NCI-H2227 (cell line): ENCODE measurements around the gene TMEM63A.
"Not testable (repeated sequence)": the region's sequence is repeated elsewhere in the genome, so short reads cannot be mapped to it uniquely, and the experiment has no call there.

Source experiments
- DNase-seq: peaks from one replicate; lab custom pipeline; 2025; ENCODE audit not compliant: unreplicated experiment; lab: John Stamatoyannopoulos, UW

Gene TMEM63A

GRCh38 chr1:225909477-225909876 is 27.3 kb upstream of the TMEM63A start:
- DNase-seq = no peak

DNA sequence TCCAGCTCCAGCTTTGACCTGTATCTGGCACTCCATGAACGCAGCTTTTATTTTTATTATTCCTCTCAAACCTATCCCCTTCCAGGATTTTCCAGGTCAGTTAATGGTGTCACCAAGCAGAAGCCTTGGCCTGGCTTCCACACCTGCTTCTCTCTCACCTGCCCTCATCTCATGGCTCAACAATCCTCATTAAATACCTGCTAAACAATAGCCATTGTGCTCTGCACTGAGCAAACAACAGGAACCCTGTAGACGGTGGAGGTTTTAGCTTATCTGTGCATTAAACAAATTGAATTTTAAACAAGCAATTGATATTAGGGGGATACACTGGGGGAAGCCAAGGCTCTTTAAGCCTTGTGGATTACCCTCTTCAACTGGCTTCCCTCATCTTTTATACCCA is 26.6 kb upstream of the TMEM63A start:
- no peak for DNase-seq

DNA sequence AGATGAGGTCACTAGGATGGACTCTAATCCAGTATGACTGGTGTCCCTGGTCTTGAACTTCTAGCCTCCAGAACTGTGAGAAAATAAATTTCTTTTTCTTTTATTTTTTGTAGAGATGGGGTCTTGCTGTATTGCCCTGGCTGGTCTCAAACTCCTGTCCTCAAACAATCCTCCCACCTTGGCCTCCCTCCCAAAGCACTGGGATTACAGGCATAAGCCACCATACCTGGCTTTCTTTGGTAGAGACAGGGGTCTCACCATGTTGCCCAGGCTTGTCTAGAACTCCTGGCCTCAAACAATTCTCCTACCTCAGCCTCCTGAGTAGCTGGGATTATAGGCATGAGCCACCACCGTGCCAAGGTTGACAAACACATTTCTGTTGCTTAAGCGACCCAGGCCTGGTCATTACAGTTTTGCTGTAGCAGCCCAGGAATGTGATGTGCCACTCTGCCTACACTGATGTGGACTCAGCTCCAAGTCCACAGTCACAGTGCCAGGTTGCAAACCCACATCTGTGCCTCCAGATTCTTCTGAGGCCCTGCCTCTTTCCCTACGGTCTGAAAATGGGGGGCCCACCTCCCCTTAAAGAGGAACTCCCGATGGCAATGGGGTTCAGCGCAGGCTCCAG is 25.9 kb upstream of the TMEM63A start:
- no peak for DNase-seq

GRCh38 chr1:225907341-225907740 is 25.2 kb upstream of the TMEM63A start:
- DNase-seq = no peak

GRCh38 chr1:225906467-225906866 is 24.3 kb upstream of the TMEM63A start:
- DNase-seq = no peak

- no peak for DNase-seq
Measured at GRCh38 chr1:225903623-225904022, 21.4 kb upstream of the TMEM63A start.

- DNase-seq = no peak
Measured at GRCh38 chr1:225899044-225899925, 17.1 kb upstream of the TMEM63A start.

GRCh38 chr1:225897595-225898514 is 15.7 kb upstream of the TMEM63A start:
- DNase-seq = no peak

DNA sequence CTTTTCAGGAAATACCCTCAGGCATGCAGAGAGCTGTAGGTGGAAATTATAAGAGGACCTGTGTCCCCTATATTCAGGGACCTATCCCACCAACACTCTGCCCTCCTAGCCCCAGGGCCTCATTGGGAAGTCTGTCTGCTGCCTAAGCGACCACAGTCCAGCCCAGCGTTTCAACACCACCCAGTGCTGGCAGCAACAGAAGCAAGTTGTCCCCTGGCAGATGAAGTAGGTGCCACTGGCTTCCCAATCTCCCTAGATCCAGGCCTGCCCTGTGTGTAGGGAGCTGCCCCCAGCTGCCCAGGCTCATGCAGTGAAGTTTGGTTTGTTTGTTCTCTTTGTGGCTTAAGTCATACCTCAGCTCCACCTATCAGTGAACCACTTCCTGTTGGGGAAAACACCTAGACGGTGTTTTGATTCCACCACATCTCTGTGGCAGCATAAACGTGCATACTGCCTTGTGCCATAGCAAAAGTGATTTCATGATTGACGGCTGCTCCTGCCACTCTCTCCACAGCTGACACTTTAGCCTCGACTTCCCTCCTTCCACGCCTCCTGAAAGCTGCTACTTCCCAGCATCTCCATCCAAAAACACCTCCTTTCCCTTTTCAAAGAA is 14.9 kb upstream of the TMEM63A start:
- DNase-seq = no peak

DNA sequence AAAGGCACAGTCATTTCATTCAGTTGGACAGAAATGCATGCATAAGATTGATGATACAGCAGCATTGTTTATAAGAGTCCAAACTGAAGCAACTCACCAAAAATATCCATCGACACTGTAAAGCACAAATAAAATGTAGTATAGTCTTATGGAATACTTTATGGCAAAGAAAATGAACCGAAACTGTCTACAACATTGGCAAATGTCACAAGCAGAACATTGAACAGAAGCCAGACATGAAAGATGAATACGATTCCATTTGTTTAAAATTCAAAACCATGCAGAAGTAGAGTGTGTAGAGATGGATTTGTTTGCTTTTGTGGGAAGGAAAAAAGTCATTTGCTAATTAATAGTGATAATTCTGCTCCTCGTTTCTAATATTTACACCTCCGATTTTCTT is 14.3 kb upstream of the TMEM63A start:
- DNase-seq = no peak

- DNase-seq = no peak
Measured at GRCh38 chr1:225892307-225892706, 10.1 kb upstream of the TMEM63A start.

DNA sequence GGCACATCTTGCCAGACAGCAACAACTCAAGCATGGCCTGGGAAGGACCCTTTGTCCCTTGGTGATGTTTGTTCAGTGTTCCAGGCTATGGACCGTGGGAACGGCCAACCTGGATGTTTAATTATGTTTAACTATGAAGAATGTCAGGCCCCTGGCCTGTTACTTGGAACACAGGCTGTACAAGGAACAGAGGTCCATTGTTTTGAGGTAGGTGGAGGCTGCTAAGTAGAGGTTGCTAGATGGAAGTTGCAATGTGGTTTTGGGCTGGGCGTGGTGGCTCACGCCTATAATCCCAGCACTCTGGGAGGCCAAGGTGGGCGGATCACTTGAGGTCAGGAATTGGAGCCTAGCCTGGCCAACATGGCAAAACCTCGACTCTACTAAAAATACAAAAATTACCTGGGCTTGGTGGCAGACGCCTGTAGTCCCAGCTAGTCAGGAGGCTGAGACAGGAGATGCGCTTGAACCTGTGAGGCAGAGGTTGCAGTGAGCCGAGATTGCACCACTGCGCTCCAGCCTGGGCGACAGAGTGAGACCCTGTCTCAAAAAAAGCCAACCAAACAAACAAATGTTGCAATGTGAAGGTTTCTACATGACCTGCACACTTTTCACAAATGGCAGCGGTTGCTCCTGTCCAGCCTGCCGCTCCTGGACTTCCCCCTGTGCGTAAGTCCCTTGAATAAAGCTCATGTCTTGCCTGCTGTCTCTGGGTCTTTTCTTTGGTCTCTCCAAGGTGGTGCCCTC is 9.2 kb upstream of the TMEM63A start:
- no peak for DNase-seq

- no peak for DNase-seq
Measured at GRCh38 chr1:225890346-225891228, 8.4 kb upstream of the TMEM63A start.

GRCh38 chr1:225889743-225890142 is 7.6 kb upstream of the TMEM63A start:
- no peak for DNase-seq

- no peak for DNase-seq
Measured at GRCh38 chr1:225888898-225889601, 6.9 kb upstream of the TMEM63A start, which contains the start of gene LEFTY1. LEFTY1 (minus strand) TSS chr1:225889146; CDS start chr1:225889066, 80 bp downstream.

- DNase-seq = no peak
Measured at GRCh38 chr1:225888289-225888897, 6.2 kb upstream of the TMEM63A start.

DNA sequence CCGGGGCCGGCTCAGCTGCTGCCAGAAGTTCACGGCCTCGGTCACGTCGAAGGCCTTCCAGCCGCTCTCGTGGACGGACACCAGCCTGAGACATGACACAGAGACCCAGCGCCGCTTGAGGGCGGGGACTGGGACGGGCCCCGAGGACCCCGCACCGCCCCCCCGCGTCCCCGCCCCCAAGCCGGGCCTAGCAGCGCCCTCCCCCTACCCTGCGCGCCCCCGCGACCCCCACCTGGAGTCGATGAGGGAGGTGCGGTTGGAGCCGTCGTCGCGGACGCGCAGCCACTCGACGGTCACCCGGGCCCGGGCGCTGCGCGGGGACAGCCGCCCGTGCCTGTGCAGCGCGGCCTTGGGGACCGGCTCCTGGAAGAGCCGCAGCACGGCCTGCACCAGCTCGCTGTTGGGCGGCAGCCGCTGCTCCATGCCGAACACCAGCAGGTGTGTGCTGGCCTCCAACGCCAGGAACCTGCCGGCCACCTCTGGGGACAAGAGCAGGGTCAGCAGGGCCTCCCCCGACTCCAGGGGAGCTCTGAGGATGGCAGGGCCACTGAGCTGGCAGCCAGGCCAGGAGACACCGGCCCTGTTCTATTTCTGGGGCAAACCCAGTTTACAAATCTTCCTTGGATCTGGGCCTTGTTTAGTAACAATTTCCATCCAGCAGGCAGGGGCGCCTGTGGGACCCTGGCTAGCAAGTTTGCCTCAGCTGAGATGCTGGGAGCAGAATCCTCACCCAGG is 5.5 kb upstream of the TMEM63A start:
- DNase-seq = not testable (repeated sequence)

- DNase-seq = no peak
Measured at GRCh38 chr1:225887030-225887314, 4.8 kb upstream of the TMEM63A start.
